Activated CD8-positive, alpha-beta memory T cell treated with anti-CD3 and anti-CD28 coated beads for 48 hours (primary cell): ENCODE results near the gene PDE11A.

Source experiments
- DNase-seq, 3 experiments: peaks; one replicate each; pipeline ENCODE4 v3.0.0-alpha.2; 2020; ENCODE audit warnings: low read depth in 2 of 3, low spot score in 2 of 3

Gene PDE11A

DNA sequence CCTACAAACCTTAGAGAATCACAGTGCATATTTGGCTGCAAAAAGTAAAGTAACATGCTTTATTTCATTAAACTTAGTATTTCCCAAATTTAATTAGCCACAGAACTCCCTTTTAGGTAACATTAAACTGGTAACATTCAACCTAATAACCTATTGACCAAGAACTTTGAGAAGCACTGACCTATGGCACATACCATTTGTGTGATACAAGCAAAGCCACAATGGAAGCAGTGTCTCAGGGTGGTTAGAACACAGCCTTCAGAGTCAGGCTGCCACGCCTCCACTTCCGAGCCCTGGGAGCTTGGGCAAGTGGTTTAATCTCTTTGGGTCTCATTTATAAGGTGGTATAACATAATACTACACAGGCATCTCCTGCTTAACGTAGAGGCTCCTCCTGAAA lies 301.4 kb downstream of the PDE11A start:
- no peak for DNase-seq

- no peak for DNase-seq
These were observed 304.8 kb downstream of the PDE11A start for GRCh38 chr2:177767768-177768167.

GRCh38 chr2:177765698-177766097 lies 306.9 kb downstream of the PDE11A start:
- DNase-seq = no peak

GRCh38 chr2:177763531-177764265 lies 308.9 kb downstream of the PDE11A start:
- DNase-seq = peak; percentile 43 to 61 (median 50)

GRCh38 chr2:177759443-177759842 lies 313.1 kb downstream of the PDE11A start:
- no peak for DNase-seq

DNA sequence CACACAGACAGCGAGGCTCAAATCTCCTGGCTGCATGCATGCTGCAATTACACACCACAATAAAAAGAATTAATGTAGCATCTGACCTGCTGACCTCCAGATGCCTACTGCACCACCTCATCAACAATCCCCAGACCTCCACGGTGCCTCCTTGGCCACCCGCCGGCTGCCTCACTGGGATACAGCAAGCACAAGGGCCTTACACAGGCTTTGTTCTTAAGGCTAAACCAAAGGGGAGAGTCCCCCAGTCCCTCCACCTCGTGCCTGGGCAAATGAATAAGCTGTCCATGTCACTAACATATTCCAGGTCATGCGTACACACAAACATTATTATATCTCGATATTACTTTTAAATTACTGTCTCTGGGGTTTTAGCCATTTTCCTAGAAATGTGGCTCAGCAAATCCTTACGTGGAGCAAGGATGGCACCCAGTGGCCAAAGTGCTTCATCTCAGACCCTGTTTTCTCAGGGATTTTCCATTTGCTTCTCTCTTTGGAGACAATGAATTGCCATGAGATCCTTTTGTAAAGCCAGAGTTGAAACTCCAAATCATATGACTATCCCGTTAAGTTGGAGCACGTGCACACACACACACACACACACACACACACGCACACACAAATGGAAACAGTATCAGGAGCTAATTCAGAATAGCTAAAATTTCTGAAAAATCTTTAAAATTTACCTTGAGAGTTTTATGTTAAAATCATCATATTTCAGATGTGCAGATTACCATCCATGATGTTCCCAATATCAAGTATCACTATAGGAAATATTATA lies 313.8 kb downstream of the PDE11A start:
- DNase-seq = no peak

- no peak for DNase-seq
These were observed 316.2 kb downstream of the PDE11A start for GRCh38 chr2:177756336-177756735.

- DNase-seq = no peak
These were observed 318.1 kb downstream of the PDE11A start for GRCh38 chr2:177754492-177754873.

- DNase-seq = no peak
These were observed 318.7 kb downstream of the PDE11A start for GRCh38 chr2:177753682-177754491.

DNA sequence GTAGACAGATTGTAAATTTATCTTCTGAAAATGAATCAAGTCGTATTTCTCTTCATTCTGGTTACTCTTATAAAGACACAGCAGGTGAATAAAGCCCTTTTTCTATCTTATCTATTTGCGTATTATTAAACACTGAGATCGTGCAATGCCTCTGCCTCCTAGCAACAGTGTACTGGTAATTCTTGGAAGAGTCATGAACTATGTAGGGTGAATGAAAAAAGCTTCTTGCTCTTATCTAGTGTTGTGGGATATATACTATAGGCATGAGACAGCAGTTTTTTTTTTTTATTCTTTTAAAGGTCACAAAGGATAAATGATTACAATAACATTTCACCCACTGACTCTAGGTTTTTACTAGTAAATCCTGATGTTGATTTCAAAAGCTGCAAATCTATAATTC lies 324.2 kb downstream of the PDE11A start:
- DNase-seq = no peak

DNA sequence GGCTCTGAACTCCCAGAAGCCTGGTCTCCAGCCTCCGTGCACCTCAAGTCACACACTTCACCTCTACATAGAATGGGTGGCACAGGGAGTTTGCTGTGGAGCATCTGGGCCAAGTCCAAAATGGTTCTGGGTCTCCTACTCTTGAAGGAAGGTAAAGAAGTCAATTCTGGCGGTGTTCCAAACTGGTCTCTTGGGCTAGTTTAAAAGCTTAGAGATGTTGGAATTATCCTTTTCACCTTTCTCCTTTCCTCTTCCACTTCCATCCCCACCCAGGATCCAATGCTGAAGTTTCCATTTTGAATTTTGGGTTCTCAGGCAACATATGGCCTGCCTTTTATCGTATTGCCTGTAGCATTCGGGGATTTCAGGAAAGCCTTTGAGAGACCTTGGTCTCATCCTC lies 325.2 kb downstream of the PDE11A start:
- DNase-seq = no peak

- DNase-seq = no peak
These were observed 326.2 kb downstream of the PDE11A start for GRCh38 chr2:177746358-177746757.

- no peak for DNase-seq
These were observed 327.0 kb downstream of the PDE11A start for GRCh38 chr2:177745531-177745930.

DNA sequence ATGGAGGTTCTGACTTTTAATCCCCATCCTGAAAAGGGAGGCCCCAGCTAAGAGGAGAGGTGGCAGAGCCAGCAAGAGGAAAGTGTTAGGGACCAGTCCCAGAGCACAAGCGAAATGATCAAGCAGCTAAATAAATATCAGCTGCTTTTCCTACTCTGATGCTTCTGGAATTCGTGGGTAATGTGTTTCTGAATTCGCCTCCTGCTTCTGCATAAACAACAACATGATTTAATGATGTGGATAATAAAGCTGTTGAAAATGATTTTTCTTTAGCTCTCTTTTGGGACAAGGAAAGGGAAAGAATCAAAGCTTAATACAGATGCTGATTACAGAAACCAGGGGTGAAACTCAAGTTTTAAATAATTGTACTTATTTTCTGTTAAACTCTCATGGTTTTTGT lies 329.7 kb downstream of the PDE11A start:
- DNase-seq = no peak

DNA sequence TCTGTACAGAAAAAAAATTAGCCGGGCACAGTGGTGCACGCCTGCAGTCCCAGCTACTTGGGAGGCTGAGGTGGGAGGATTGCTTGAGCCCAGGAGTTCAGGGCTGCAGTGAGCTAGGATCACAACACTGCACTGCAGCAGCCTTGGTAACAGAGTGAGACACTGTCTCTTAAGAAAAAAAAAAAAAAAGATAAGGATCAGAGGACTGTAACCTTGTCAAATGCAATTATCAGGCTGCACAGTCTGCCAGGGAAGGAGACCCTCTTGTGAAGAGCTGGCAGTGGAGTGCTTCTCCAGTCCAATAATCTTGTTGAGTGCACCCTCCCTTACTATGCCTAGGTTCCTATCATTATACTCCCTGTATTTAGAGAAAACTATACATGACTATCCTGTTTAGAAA lies 330.7 kb downstream of the PDE11A start:
- DNase-seq = no peak

- DNase-seq = no peak
These were observed 331.9 kb downstream of the PDE11A start for GRCh38 chr2:177740700-177741099.

GRCh38 chr2:177738461-177739235 lies 333.9 kb downstream of the PDE11A start:
- no peak for DNase-seq

- no peak for DNase-seq
These were observed 337.2 kb downstream of the PDE11A start for GRCh38 chr2:177735318-177735803.

DNA sequence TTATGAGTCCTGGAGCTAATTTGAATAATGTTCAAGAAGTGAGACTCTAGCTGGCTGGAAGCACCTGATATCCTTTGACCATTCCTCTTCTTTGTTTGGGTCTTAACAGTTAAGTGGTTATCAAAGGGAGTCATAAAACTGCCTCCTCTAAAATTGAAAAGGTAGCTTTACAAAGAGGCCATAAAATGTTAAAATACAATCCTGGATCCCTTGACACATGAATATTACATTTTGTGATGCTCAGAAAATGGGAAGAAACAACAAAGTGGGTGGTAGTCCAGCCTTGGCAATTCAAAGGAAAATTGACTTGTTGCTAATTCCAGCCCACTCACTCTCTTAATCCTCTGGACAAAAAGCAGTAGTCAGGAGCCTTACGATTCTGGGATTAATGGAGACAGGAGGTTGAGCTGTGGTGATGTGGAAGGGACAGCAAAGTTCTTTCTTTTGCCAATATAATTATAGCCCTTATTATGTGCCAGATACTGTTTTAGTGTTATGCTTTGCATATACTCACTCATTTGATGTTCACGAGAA lies 339.2 kb downstream of the PDE11A start:
- DNase-seq = no peak

- DNase-seq = no peak
These were observed 341.2 kb downstream of the PDE11A start for GRCh38 chr2:177731384-177731783.

DNA sequence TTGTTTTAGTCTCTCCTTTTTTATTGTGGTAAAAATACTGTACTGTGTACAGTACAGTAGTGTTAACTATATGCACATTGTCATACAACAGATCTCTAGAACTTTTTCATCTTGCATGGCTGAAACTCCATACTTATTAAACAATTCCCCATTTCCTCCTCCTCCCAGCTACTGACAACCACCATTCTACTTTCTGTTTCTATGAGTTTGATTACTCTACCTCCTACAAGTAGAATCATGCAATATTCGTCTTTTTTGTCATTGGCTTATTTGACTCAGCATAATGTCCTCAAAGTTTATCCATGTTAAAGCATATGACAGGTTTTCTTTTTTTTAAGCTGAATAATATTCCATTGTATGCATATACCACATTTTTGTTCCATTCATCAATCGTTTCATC lies 341.8 kb downstream of the PDE11A start:
- DNase-seq = no peak
